T follicular helper cell (primary cell): ENCODE results near the gene PRMT1.

ENCODE experiments used
- DNase-seq: peaks from one replicate; pipeline ENCODE4 v3.0.0-alpha.2; 2020; ENCODE audit warnings: low read depth

Gene PRMT1

DNA sequence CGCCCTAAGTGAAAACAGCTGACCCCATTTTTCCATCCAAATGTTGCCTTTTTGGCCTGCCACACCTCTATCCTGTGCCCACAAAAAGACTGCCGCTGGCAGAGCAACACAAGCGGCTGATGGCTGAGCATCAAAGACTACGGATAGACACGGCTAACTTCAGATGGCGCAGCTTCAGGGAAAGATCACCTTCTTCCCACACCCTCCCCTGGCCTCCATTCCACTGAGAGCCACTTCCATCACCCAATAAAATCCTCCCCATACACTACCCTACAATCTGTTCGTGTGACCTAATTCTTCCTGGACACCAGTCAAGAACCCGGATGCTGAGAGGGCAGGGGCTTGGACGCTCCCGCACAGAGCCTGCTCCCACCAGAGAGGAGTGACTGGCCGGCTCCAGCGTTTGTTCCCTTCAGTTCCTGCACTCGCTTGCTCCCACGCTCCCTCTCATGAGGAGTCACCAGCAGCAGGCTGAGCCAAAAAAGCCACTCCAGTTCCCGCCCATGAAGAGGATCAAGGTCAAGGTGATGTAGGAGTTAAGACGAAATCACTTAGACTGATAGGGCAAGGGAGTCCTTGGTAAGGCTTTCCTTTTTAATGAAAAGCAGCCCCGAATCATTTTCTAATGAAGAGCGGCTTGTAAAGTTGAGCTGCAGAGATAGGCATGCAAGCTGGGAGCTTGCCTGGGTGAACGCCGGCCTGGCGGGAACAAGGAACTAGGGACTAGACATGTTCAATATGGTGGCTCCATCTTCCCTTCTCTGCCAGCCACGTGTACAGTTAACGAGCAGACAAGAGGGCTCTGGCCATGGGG, 50.4 kb downstream of the PRMT1 start:
- DNase-seq, result no peak

DNA sequence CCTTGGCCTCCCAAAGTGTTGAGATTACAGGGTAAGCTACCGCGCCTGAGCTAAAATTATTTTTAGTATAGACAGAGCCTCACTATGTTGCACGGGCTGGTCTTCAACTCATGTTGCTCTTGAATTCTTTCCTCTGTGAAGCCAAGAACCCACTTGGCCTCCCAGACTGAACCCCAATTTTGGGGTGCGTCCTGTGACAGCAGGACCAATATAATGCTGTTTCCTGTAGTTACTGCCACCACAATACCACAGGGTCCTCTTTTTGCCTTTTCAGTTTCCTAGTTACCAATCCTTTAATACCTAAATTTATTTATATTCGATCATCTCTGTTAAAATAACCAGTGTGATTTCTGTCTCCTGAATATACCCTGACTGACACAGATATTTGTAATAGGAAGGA, 53.1 kb downstream of the PRMT1 start:
- DNase-seq, result no peak
